ENCODE results near the gene GPR87. TPM values are rescaled to one million over a fixed set of nuclear protein-coding genes. Genes with fewer than 3 reads are reported as not detected.

The GPR87 gene
- total RNA-seq, 1 experiment from 2014 or later: not detected

GRCh38 chr3:151315136-151315535 lies 1.5 kb downstream of the GPR87 start (continued):
- no peak for TF ChIP-seq ESRRA (CRISPR knock-in tag; IDR thresholded peaks at IDR 0.05; ENCODE audit: borderline replicate concordance)
- no peak for TF ChIP-seq SMAD3 (CRISPR knock-in tag; IDR thresholded peaks at IDR 0.05; ENCODE audit: borderline replicate concordance)
- TF ChIP-seq ETV6 (CRISPR knock-in tag; IDR thresholded peaks at IDR 0.05): no peak
- TF ChIP-seq E2F4 (CRISPR knock-in tag; IDR thresholded peaks at IDR 0.05; ENCODE audit: borderline replicate concordance, low read depth): no peak
- no peak for TF ChIP-seq USF2 (CRISPR knock-in tag; IDR thresholded peaks at IDR 0.05)
- TF ChIP-seq SP1 (CRISPR knock-in tag; conservative IDR thresholded peaks at IDR 0.05): no peak
- TF ChIP-seq ZNF425 (CRISPR knock-in tag; conservative IDR thresholded peaks at IDR 0.05): no peak
- TF ChIP-seq E2F5 (CRISPR knock-in tag; IDR thresholded peaks at IDR 0.05): no peak
- no peak for TF ChIP-seq MYBL2 (CRISPR knock-in tag; IDR thresholded peaks at IDR 0.05)
- TF ChIP-seq FOXK1 (CRISPR knock-in tag; IDR thresholded peaks at IDR 0.05): no peak
- no peak for TF ChIP-seq ZNF263 (CRISPR knock-in tag; IDR thresholded peaks at IDR 0.05; ENCODE audit: low read depth)
- no peak for TF ChIP-seq FOXP1 (CRISPR knock-in tag; IDR thresholded peaks at IDR 0.05; ENCODE audit: borderline replicate concordance)

GRCh38 chr3:151314593-151314992 lies 2.0 kb downstream of the GPR87 start:
- ATAC-seq: no peak
- POLR2A ChIA-PET: no interaction called here
- CTCF ChIA-PET: interaction anchor here (0.7 kb wide), 1 partner anchor 8 kb away, joined by 4 read pairs; no protein-coding TSS in a partner anchor
- Mint-ChIP-seq H3K27ac (peak overlapping the region; percentile 83), H3K9me3 (no peaks in the 10 kb centered on the region), H3K4me3 (no peak overlapping the region), H3K36me3 (no peaks in the 10 kb centered on the region), H3K4me1 (peaks cover 55% of the 10 kb centered on the region), H3K27me3 (ENCODE audit: low read depth) (no peaks in the 10 kb centered on the region)
- DNase-seq (ENCODE audit: low spot score): no peak
- no peak for TF ChIP-seq KAT7 (CRISPR knock-in tag; IDR thresholded peaks at IDR 0.05; ENCODE audit: borderline replicate concordance)
- no peak for TF ChIP-seq ZNF425 (CRISPR knock-in tag; conservative IDR thresholded peaks at IDR 0.05)
- no peak for TF ChIP-seq OVOL2 (CRISPR knock-in tag; IDR thresholded peaks at IDR 0.05; ENCODE audit: borderline replicate concordance)
- no peak for TF ChIP-seq FOXP1 (CRISPR knock-in tag; IDR thresholded peaks at IDR 0.05; ENCODE audit: borderline replicate concordance)
- no peak for TF ChIP-seq ZNF396 (CRISPR knock-in tag; IDR thresholded peaks at IDR 0.05; ENCODE audit: borderline replicate concordance)
- no peak for TF ChIP-seq ZNF232 (CRISPR knock-in tag; IDR thresholded peaks at IDR 0.05)
- TF ChIP-seq MYBL2 (CRISPR knock-in tag; IDR thresholded peaks at IDR 0.05): no peak
- TF ChIP-seq MAX (CRISPR knock-in tag; IDR thresholded peaks at IDR 0.05): no peak
